Measurements from ENCODE around the gene NES. TPM values are rescaled to one million over a fixed set of nuclear protein-coding genes. Genes with fewer than 3 reads are reported as not detected.

NES gene
- total RNA-seq, 4 donors from 2014 or later: 13.9 to 34.3 (median 23.9) TPM

DNA sequence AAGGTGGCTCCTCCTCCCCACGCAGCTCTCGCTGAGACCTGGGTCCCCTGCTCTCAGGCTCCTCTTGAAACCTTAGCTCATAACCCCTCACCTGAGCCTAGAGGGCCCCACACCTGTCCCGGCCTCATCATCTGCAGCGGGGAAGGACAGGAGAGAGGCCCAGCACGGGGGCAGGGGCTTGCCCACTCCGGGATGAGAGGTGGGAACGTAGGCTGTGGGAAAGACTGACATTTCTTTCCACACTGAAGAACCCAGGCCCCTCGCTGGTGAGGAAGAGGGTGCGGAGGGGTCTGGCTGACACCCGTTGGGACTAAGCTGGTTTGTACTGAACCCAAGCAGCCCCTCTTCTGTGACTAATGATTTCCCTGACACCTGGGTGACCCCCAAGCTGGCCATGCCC is 14.0 kb upstream of the NES start:
- Histone ChIP-seq H3K4me3 (no peak overlapping the region), H3K27me3 (peaks cover 76% of the 10 kb centered on the region), H3K36me3 (no peaks in the 10 kb centered on the region), H3K4me1 (peaks cover 0 to 22% (median 9%) of the 10 kb centered on the region in 3 donors), H3K27ac (no peak overlapping the region), H3K9me3 (no peaks in the 10 kb centered on the region)
- no peak for ATAC-seq
- TF ChIP-seq EP300 (IDR thresholded peaks at IDR 0.05): no peak
- TF ChIP-seq POLR2AphosphoS5 (IDR thresholded peaks at IDR 0.05): no peak
- TF ChIP-seq, protein P1, sequence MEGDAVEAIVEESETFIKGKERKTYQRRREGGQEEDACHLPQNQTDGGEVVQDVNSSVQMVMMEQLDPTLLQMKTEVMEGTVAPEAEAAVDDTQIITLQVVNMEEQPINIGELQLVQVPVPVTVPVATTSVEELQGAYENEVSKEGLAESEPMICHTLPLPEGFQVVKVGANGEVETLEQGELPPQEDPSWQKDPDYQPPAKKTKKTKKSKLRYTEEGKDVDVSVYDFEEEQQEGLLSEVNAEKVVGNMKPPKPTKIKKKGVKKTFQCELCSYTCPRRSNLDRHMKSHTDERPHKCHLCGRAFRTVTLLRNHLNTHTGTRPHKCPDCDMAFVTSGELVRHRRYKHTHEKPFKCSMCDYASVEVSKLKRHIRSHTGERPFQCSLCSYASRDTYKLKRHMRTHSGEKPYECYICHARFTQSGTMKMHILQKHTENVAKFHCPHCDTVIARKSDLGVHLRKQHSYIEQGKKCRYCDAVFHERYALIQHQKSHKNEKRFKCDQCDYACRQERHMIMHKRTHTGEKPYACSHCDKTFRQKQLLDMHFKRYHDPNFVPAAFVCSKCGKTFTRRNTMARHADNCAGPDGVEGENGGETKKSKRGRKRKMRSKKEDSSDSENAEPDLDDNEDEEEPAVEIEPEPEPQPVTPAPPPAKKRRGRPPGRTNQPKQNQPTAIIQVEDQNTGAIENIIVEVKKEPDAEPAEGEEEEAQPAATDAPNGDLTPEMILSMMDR (IDR thresholded peaks at IDR 0.05): no peak
- no peak for TF ChIP-seq POLR2A (IDR thresholded peaks at IDR 0.05)
- 40% methylated on average over 2 of the region's 10 CpGs; no CpG with 5 or more reads in 1 of the 2 donors for WGBS, 2 donors (ENCODE audit: low coverage in 1 of 2)

DNA sequence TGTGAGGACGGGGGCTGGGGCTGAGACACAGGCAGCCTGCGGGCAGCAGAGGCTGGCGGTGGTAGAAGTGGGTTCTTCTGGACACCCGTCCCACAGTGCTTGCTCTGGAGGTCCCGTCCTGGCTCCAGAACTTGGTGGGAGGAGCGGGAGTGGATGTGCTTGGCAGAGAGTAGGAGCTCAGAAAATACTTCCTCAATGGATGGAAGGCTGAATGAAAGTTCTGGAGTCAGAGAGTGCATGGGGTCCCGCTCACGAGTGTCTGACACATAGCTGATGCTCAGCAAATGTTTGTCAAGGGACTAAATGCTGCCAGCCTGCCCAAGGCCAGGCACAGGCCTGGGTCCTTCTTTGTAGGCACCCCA is 13.4 kb upstream of the NES start:
- H3K27me3 ChIP-seq: peaks cover 79% of the 10 kb centered on the region
- TF ChIP-seq POLR2AphosphoS5 (IDR thresholded peaks at IDR 0.05) (no peak), POLR2A (IDR thresholded peaks at IDR 0.05) (no peak), EP300 (IDR thresholded peaks at IDR 0.05) (no peak)
- TF ChIP-seq, protein P1 (IDR thresholded peaks at IDR 0.05): no peak
- no peak for ATAC-seq
- peaks cover 0 to 22% (median 9%) of the 10 kb centered on the region in 3 donors for H3K4me1 ChIP-seq
- no peaks in the 10 kb centered on the region for H3K9me3 ChIP-seq
- H3K4me3 ChIP-seq: no peak overlapping the region
- WGBS, 2 donors (ENCODE audit: low coverage in 1 of 2): 81% methylated on average over 2 of the region's 8 CpGs; no CpG with 5 or more reads in 1 of the 2 donors
- no peak overlapping the region for H3K27ac ChIP-seq
- no peaks in the 10 kb centered on the region for H3K36me3 ChIP-seq

DNA sequence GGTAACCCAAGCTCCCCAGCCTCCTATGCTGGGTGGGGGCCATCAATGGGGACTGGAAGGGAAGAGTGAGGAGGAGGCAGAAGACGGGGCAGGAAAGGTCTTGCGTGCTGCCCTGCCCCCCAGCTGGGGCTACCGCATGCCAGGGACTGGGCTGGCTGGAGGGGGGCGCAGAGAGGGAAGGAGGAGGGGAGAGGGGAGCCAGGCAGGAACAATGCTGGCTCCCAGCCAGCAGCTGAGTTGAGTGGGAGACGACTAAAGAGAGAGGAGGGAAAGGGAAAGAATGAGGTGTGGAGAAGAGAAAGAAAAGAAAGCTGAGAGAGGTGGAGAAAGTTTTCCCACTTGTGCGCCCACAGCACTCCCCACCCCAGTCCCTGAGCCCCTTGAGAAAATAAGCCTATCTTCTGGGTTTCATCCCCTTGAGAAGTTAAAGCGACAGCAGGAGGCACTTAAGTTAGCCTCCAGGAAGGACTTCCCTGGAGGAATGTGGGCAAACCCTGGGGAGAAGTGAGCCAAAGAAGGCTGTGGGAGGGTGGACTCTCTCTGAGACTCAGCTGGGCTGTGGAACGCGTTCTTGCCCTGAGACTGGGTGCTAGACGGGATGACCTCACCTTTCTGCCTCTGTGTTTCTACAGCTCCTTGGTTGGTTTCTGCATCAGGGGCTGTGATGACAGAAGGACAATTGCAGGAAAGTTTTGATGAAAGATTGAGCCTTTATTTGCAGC is 12.9 kb upstream of the NES start:
- H3K4me1 ChIP-seq: peaks cover 0 to 22% (median 9%) of the 10 kb centered on the region in 3 donors
- H3K36me3 ChIP-seq: no peaks in the 10 kb centered on the region
- TF ChIP-seq POLR2A (IDR thresholded peaks at IDR 0.05): no peak
- TF ChIP-seq, protein P1 (IDR thresholded peaks at IDR 0.05): no peak
- no peak for TF ChIP-seq EP300 (IDR thresholded peaks at IDR 0.05)
- no peak for TF ChIP-seq POLR2AphosphoS5 (IDR thresholded peaks at IDR 0.05)
- no peak for ATAC-seq
- no peak overlapping the region for H3K27ac ChIP-seq
- no peak overlapping the region for H3K4me3 ChIP-seq
- peaks cover 82% of the 10 kb centered on the region for H3K27me3 ChIP-seq
- H3K9me3 ChIP-seq: no peaks in the 10 kb centered on the region
- 16 to 25% methylated on average over 4 to 7 of the region's 10 CpGs for WGBS, 2 donors (ENCODE audit: low coverage in 1 of 2)

DNA sequence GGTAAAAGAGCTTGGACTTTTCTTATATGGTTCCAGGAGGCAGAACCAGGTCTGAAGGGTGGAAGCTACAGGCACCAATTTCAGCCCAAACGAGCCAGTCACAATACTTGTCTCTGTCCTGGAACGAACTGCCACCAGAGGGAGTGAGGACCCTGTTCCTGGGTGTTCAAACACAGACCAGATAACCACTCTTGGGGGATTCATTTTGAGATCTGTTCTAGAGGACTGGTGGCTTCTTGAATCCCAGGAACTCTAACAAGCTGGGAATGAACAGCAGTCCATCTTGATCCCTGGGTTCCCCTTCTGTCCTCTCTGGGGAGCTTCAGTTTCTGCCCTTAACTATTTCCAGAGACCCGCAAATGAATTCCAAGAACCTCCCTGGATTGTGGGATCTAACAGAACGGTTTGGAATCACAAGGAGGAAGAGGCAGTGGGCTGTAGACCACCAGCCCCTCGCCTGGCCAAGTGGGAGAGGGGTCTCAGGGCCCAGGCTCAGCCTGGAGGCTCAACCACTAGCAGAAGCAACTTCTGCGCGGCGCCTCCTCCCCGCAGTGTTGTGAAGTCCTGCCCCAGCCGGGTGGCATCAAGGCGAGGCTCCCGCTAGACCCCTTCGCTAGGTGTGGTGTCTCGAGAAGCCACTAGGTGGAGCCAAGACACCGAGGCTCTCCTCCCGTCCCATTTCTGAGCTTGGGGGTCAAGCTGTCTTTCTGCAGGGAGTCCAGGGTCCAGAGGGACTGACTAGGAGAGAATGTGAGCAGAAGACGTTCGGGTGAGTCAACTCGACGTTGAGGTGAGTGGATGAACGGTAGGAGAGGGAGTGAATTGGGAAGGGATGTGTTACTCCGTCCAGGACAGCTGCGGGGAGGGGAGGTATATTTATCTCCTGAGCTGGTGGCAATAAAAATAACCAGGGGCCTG is 12.1 kb upstream of the NES start:
- 5 to 7% methylated on average over 5 to 6 of the region's 23 CpGs for WGBS, 2 donors (ENCODE audit: low coverage in 1 of 2)
- TF ChIP-seq POLR2A (IDR thresholded peaks at IDR 0.05): no peak
- TF ChIP-seq, protein P1 (IDR thresholded peaks at IDR 0.05): peak in 3 of 4 experiments; percentile 93 to 95 (median 94)
- no peak overlapping the region for H3K27ac ChIP-seq
- peak overlapping the region in 1 of 2 donors; percentile 2 for H3K4me3 ChIP-seq
- no peaks in the 10 kb centered on the region for H3K9me3 ChIP-seq
- peaks cover 89% of the 10 kb centered on the region for H3K27me3 ChIP-seq
- peaks cover 0 to 22% (median 9%) of the 10 kb centered on the region in 3 donors for H3K4me1 ChIP-seq
- H3K36me3 ChIP-seq: no peaks in the 10 kb centered on the region
- peak; percentile 91 for ATAC-seq
